GM06990 (cell line): ENCODE measurements around the gene CYP4F22.

Source experiments
- DNase-seq: peaks from one replicate; pipeline ENCODE4 v3.0.0-alpha.2; 2011; ENCODE audit not compliant: insufficient read length; ENCODE audit errors: extremely low read depth
- H3K27me3 ChIP-seq: replicated peaks from 2 replicates; pipeline ENCODE4 v1.6.0; 2011; ENCODE audit warnings: low read length; ENCODE audit not compliant: control insufficient read depth, insufficient read depth
- H3K36me3 ChIP-seq: 2 replicates; pipeline ENCODE4 v1.5.1; 2011; ENCODE audit warnings: low read length; ENCODE audit not compliant: control insufficient read depth, insufficient read depth
- H3K4me3 ChIP-seq: replicated peaks from 2 replicates; pipeline ENCODE4 v1.5.1; 2011; ENCODE audit warnings: low read depth, mild to moderate bottlenecking, control low read depth, low read length
- CTCF ChIP-seq: IDR thresholded peaks from 2 replicates; pipeline ENCODE4 v1.5.1; 2011; ENCODE audit warnings: low read length, control low read depth, mild to moderate bottlenecking, inconsistent platforms; ENCODE audit not compliant: insufficient read depth, poor library complexity, severe bottlenecking

Gene CYP4F22

GRCh38 chr19:15517778-15518177 is 9.5 kb downstream of the CYP4F22 start:
- TF ChIP-seq CTCF, result no peak
- Histone ChIP-seq H3K4me3 (no peak overlapping the region), H3K27me3 (no peaks in the 10 kb centered on the region), H3K36me3 (no peaks in the 10 kb centered on the region)
- no peak for DNase-seq

GRCh38 chr19:15519433-15519976 is 11.2 kb downstream of the CYP4F22 start:
- H3K4me3 ChIP-seq, result no peak overlapping the region
- DNase-seq, result no peak
- TF ChIP-seq CTCF, result no peak
- H3K36me3 ChIP-seq, result no peaks in the 10 kb centered on the region
- H3K27me3 ChIP-seq, result no peaks in the 10 kb centered on the region

- TF ChIP-seq CTCF, result no peak
- Histone ChIP-seq H3K4me3 (no peak overlapping the region), H3K36me3 (no peaks in the 10 kb centered on the region), H3K27me3 (no peaks in the 10 kb centered on the region)
- no peak for DNase-seq
Observed at GRCh38 chr19:15524781-15525180, 16.5 kb downstream of the CYP4F22 start.

- no peak for TF ChIP-seq CTCF
- no peaks in the 10 kb centered on the region for H3K36me3 ChIP-seq
- H3K27me3 ChIP-seq, result no peaks in the 10 kb centered on the region
- no peak overlapping the region for H3K4me3 ChIP-seq
- DNase-seq, result no peak
Observed at GRCh38 chr19:15525291-15525690, 17.0 kb downstream of the CYP4F22 start.

DNA sequence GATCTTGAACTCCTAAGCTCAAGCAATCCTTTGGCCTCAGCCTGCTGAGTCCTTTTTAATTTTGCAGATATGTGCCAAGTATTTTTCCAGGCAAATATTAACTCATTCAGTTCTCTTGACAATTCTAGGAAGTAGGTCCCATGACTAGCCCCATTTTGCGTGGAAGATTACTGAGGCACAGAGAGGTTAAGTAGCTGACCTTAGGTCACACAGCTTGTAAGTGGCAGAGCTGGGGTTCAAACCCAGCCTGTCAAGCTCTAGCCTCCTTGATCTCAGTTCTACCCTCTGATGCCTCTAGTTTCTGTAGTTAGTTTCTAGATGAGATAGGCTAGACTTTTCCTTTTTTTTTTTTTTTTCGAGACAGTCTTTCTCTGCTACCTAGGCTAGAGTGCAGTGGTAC is 18.1 kb downstream of the CYP4F22 start:
- no peak for TF ChIP-seq CTCF
- H3K4me3 ChIP-seq, result no peak overlapping the region
- no peaks in the 10 kb centered on the region for H3K36me3 ChIP-seq
- DNase-seq, result no peak
- H3K27me3 ChIP-seq, result no peaks in the 10 kb centered on the region

DNA sequence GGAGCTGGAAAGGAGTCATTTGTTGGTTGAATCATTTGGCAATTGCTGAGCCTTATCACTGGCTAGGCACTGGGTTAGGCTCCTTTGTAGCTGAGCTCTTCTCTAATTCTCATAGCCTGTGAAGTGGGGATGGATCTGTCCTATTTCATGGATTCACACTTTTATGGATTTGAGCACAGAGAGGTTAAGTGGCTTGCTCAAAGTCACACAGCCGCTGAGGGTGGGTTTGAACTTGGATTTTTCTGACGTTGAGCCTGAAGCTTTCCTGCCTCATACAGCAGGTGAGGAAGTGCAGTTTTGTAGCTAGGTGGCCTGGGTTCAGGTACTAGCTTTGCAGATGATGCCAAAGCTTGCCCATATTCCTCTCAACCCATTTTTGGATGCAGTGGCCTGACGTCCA is 19.4 kb downstream of the CYP4F22 start:
- TF ChIP-seq CTCF, result no peak
- Histone ChIP-seq H3K27me3 (no peaks in the 10 kb centered on the region), H3K4me3 (no peak overlapping the region), H3K36me3 (no peaks in the 10 kb centered on the region)
- no peak for DNase-seq
